HG03520 (cell line): ENCODE measurements around the gene CENPF.
"Not testable (repeated sequence)": the region's sequence is repeated elsewhere in the genome, so short reads cannot be mapped to it uniquely, and the experiment has no call there.

ENCODE experiments used
- ATAC-seq: cut with Tn5 transposase; IDR thresholded peaks from one replicate; pipeline ENCODE4 v1.9.1; 2021; ENCODE audit warnings: mild to moderate bottlenecking, moderate library complexity; ENCODE audit not compliant: unreplicated experiment

Gene CENPF

GRCh38 chr1:214582289-214582891 is 20.6 kb upstream of the CENPF start:
- no peak for ATAC-seq

GRCh38 chr1:214583113-214583512 is 19.9 kb upstream of the CENPF start:
- ATAC-seq: no peak

GRCh38 chr1:214583824-214584554 is 19.0 kb upstream of the CENPF start:
- ATAC-seq: no peak

GRCh38 chr1:214584805-214585766 is 17.9 kb upstream of the CENPF start:
- ATAC-seq: peak; percentile 74

- no peak for ATAC-seq
These were observed 16.4 kb upstream of the CENPF start for GRCh38 chr1:214586621-214587020.

GRCh38 chr1:214587165-214587564 is 15.8 kb upstream of the CENPF start:
- ATAC-seq: no peak

GRCh38 chr1:214588963-214589597 is 13.9 kb upstream of the CENPF start:
- no peak for ATAC-seq

- no peak for ATAC-seq
These were observed 12.3 kb upstream of the CENPF start for GRCh38 chr1:214590696-214591095.

- ATAC-seq: not testable (repeated sequence)
These were observed 11.1 kb upstream of the CENPF start for GRCh38 chr1:214591918-214592317.

- no peak for ATAC-seq
These were observed 9.8 kb upstream of the CENPF start for GRCh38 chr1:214593158-214593557.

GRCh38 chr1:214603819-214604252 is 841 bp downstream of the CENPF start:
- ATAC-seq: no peak

GRCh38 chr1:214604523-214604922 is 1.5 kb downstream of the CENPF start:
- ATAC-seq: no peak

GRCh38 chr1:214605484-214605883 is 2.5 kb downstream of the CENPF start:
- ATAC-seq: not testable (repeated sequence)

- not testable (repeated sequence) for ATAC-seq
These were observed 3.2 kb downstream of the CENPF start for GRCh38 chr1:214605933-214606925.

GRCh38 chr1:214607492-214608215 is 4.7 kb downstream of the CENPF start:
- not testable (repeated sequence) for ATAC-seq

- not testable (repeated sequence) for ATAC-seq
These were observed 5.3 kb downstream of the CENPF start for GRCh38 chr1:214608216-214608783.

GRCh38 chr1:214608817-214609216 is 5.8 kb downstream of the CENPF start:
- ATAC-seq: not testable (repeated sequence)

- ATAC-seq: no peak
These were observed 6.7 kb downstream of the CENPF start for GRCh38 chr1:214609692-214610091.

GRCh38 chr1:214610136-214610535 is 7.1 kb downstream of the CENPF start:
- not testable (repeated sequence) for ATAC-seq
